Activated T-helper 1 cell treated with Interleukin-2 at 50 U/mL for 16 hours (primary cell): ENCODE data around the gene FBXO5.
"Not testable (repeated sequence)": the region's sequence is repeated elsewhere in the genome, so short reads cannot be mapped to it uniquely, and the experiment has no call there.

ENCODE experiments used
- DNase-seq: peaks from one replicate; pipeline ENCODE4 v3.0.0-alpha.2; 2020; ENCODE audit warnings: low read depth

Gene FBXO5, protein sequence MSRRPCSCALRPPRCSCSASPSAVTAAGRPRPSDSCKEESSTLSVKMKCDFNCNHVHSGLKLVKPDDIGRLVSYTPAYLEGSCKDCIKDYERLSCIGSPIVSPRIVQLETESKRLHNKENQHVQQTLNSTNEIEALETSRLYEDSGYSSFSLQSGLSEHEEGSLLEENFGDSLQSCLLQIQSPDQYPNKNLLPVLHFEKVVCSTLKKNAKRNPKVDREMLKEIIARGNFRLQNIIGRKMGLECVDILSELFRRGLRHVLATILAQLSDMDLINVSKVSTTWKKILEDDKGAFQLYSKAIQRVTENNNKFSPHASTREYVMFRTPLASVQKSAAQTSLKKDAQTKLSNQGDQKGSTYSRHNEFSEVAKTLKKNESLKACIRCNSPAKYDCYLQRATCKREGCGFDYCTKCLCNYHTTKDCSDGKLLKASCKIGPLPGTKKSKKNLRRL

DNA sequence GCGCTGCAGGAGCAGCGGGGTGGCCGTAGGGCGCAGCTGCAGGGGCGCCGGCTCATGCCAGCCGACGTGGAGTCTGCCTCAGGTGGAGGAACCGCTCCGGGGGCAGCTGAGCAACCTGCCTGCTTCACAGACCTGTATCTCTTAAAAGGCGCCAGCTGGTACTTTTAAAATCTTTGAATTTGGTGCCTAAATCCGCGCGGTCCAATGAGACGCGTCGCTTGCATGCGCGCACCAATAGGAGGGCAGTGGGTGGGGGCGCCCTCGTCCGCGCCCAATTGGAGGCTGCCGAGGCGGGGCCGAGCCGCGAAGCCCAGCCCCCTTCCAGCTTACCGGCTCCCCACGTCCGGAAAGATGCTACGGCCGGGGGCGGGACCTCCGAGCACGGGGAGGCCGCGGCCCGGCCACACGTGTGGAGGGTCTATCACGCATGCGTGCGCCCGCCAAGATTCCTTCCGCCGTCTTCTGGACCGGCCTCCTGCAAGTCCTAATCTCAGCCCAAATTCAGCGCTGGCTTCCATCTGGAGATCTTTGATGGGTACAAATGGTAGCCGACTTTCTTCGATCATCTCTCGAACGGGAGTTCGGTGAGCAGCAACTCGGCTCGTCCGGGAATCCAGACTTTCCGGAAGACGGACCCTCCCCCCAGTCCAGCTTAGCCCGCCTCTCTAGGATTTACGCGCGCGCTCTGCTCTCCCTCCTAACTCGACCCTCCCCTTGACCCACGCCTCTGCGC lies at the start of gene FBXO5:
Gene FBXO5 (minus strand): TSS at position 138 of the 733 bp plus-strand sequence. CDS start 82 bp downstream, at position 56.
- peak; percentile 96 for DNase-seq

DNA sequence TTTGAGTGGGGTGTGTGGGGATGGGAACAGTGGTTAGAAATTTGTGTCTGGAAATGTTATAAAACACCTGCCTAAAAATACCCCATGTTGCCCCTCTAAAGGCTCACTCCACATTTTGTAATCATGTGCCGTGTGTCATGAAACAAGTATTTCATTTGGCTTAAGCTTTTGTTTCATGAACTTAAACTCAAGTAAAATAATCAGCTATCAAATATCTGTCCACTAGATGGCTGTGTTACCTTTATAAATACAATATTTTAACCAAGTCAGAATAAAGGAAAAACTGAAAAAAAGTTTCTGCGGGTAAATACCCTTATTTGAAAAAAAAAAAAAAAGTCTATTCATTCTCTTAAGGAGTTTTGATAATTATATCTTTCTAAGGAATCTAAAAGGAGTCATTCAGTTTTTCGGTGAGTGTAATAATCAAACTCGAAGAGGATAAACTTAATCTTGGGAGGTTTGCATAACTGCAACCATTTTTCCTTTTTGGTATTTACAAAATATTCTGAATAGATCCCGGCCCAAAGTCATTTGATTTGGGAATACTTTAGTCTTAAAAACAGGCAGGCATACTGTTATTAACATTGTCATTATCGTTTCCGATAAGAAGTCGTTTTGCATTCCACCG lies 49.5 kb upstream of the FBXO5 start:
- no peak for DNase-seq

DNA sequence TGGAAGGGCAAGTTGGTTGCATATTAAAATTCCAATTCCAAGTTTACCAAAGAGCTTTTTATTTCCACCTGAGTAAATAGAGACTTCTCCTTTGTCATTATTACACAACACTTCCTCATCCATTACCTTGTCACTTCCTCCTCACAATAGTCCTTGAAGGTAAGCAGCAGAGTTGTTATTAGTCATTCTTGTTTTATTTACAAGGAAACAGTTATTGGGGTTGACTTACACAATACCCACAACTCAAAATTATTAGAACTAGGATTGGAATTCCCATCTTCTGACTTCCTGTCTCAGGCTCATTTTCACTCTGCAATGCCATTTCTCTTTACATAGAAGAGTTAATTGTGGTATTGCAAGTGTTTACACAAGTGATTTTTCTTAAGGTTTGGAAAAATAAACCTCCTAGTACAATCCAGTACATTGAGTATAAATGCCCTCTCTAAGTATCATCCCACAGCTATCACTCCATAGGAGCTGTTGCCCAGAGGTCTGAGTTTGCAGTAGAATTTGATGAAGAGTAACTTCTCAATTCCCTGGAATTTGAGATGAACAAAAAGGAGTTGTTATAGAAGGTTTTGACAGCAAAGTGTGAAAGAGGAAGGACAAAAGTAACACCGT lies 48.6 kb upstream of the FBXO5 start:
- DNase-seq, result no peak

DNA sequence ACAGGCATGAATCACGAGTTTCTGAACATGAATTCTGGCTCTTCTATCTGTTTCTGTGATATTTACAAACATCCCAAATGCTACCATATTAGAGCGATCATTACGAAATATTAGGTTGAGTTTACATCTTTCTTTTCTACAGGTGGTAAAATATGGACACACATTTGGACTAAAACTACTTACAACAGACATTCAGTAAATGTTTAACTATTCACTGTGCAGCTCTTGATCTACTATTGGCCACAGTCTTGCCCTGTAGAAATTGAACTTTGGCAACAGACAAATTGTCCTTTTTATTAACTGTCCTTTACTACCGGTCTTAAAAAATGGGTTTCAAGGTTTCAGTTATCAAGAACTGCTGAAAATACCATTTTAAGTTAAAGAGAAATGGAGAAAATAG lies 46.1 kb upstream of the FBXO5 start:
- no peak for DNase-seq

DNA sequence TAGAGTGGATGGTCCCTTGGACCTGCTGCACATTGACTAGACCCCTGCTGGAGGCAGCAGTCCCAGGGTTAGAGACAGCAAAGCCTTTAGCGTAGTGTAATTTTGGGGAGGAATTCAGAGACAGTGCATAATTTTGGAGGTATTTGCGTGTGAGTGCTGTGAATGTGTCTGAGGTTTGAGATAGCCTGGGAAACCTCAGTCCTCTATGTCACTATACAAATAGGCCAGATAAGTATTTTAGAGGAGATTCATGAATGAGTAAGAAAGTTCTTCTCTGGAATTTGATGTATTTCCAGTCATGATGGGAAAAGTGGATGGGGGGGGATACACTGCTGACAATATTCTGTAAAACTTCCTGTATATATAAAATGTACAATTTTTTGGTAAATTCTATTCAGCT lies 45.4 kb upstream of the FBXO5 start:
- no peak for DNase-seq

DNA sequence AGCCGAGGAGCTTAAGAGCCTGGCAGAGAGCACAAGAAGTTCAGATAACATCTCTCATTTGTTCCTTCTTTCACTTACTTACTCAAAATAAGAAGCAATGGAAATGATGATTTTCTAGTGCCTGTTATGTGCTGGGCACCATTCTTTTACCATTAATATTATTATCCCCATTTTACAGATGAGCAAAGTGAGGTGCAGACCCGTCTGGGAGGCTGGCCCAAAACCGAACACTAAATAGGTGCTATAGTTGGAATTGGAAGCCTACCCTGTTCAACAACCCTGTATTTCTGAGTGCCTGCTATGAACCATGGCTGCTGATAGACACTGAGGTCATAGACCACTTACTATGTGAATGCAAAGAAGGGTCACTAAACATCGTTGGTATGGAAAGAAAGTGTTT lies 44.6 kb upstream of the FBXO5 start:
- no peak for DNase-seq

DNA sequence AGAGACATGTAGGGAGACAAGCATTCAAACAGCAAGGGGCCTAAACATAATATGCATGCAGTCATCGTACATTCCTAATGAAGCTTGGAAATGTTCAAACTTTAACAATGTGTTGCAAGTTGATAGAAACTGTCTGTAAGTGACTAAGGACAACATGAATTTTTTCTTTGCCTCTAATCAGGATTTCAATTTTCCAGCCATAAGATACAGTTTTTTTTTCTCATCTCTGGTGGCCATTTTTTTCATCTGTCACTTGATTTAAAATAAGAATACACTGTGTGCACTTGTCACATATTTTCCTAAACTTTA lies 41.8 kb upstream of the FBXO5 start:
- no peak for DNase-seq

DNA sequence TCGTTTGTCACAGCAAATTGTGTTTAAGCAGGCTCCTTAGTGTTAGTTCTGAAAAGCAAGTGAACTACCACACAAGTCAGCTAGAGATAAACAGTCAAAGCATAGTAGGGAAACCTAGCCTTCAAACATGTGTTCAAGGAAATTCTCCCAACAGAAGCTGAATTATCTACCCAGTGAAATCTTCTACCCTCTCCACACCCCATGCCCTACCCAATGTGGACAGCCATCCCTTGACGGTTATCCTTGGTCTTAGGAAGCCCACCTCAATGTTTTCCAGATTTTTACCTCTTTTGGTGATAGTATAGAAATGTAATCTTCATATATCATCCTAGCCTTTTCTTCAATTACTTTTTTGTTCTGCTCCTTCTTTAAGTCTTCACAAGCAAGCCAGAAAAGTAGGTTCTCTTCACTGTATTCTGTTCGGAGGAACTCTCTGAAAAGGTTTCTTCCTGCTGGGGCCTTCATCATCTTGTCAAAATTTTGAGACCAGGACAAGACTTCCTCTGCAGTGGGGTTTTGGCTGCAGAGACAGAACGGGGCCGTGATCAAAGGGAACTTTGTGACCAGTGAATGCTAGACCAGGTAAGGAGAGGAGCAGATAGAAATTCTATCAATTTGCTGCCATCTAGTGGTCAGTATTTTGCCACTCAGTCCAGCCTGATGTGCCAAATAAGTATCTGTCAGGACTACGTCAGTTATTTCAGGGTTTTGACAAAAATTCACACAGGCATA lies 41.3 kb upstream of the FBXO5 start:
- no peak for DNase-seq

DNA sequence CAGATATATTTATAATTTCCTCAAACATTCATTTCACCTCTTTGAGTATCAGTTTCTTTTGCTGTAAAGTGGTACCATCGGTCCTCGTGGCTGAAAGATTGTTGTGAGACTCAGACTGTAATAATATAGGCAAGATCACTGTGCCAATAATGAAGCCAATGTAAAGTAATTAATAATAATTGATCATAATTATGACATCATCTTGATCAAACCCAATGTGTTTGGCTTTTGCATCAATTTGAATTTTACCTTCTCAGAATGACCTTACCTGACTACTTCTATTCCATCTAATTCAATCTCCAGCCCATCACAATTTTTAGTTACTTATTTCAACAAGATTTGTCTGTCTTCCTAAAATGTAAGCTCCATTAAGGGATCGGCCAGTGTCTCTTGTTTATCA lies 35.5 kb upstream of the FBXO5 start:
- DNase-seq, result no peak

DNA sequence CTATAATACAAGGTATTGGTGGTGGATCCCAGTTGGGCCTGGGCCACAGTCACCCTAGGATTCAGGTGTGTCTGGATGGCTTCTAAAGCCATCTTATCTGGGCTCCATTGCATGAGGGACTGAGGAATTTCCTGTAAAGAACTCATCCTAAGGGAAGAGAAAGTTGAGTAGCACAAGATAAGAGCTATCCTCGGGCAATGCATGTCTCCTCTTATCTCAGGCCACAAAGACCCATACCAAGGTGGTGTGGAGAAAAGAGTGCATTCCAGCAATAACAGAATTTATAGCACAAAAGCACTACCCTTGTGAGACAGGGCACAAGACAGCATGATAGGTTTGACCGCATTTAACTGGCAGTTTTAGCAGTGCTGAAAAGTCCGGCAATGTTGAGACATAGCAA lies 34.0 kb upstream of the FBXO5 start:
- no peak for DNase-seq

DNA sequence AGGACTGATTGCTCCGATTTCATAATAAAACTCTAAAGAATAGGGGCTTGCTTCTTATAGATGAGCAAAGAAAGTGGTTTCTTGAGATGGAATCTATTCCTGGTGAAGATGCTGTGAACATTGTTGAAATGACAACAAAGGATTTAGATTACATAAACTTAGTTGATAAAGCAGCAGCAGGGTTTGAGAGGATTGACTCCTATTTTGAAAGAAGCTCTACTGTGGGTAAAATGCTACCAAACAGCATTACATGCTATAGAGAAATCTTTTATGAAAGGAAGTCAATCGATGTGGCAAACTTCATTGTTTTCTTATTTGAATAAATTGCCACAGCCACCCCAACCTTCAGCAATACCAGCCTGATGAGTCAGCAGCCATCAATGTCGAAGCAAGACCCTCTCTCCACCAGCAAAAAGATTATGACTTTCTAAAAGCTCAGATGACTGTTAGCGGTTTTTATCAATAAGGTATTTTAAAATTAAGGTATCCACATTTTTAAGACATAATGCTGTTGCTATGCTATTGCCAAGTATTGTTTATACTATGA lies 32.3 kb upstream of the FBXO5 start:
- DNase-seq, result no peak

DNA sequence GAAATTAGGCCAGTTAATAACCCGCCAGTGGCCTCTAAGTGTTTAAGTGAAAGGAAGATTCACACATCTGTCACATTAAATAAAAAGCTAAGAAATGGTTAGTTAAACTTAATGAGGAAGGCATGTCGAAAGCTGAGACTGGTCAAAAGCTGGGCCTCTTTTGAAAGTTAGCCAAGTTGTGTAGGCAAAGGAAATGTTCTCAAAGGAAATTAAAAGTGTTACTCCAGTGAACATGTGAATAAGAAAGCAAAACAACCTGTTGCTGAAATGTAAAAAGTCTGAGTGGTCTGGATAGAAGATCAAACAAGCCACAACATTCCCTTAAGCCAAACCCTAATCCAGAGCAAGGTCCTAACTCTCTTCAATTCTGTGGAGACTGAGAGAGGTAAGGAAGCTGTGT lies 30.6 kb upstream of the FBXO5 start:
- no peak for DNase-seq

DNA sequence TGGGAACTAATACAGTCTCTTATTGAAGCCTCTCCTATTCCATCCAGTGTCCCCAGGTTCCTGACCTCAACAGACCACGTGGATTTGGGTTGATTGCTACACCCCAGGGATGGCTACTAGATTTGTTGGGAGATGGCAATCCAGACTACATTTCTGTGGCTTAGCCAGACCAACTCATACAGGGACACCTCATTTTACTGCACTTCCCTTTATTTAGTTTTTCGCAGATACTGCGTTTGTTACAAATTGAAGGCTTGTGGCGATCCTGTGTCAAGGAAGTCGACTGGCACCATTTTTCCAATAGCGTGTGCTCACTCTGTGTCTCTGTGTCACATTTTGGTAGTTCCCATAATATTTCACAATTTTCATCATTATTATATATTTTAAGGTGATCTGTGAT lies 30.0 kb upstream of the FBXO5 start:
- DNase-seq, result no peak

DNA sequence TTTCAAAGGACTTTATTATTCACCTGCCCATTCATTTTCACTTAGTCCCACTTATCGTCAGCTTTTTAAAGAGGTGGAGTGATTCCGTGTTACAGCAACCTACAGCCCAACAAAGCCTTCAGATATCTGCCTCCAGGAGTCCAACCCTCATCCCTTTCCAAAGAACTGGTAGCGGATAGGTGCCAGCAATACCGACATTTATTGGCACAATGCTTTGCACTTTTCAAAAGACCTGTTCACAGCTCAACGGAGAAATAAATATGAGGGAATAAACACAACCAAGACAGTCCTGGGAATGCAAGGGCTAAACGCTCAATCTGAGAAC lies 20.5 kb upstream of the FBXO5 start:
- no peak for DNase-seq

DNA sequence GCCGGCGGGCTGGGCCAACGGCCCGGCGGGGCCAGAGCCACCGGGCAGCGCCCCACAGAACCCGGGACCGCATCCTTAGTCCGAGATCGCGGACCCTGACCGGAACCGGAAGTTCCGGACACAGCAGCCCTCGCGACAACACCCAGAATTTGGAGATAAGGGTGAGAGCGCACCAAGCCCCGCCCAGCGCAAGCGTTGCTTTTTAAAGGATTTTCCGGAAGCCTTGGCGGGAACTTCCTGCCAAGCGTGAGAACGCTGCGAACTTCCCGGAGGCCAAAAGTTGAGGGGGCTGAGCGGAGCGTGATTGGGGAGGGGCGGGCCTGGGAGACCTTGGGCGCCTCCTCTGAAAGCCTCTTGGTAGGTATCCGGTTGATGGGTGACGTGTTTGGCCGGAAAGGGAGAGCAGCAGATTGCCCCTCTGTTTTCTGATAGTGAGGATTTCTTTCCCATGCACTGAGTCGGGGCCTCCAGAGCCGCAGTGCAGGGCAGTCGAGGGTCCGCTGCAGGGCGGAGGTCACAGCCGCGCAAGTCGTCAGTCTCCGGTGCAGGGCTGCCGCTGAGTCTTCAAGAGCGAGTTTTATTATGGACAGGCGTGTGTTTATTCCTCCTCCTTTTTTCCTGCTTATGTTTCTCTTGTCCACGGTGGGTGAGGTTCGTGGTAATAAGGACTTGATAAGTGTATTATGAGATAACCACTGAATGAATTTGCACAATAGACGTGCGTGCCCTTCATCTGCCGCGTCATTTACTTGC lies 19.9 kb upstream of the FBXO5 start, which contains the start of gene MTRF1L:
Gene MTRF1L (minus strand): TSS at position 97 of the 753 bp plus-strand sequence. CDS start 24 bp downstream, at position 73.
- DNase-seq, result peak; percentile 69

DNA sequence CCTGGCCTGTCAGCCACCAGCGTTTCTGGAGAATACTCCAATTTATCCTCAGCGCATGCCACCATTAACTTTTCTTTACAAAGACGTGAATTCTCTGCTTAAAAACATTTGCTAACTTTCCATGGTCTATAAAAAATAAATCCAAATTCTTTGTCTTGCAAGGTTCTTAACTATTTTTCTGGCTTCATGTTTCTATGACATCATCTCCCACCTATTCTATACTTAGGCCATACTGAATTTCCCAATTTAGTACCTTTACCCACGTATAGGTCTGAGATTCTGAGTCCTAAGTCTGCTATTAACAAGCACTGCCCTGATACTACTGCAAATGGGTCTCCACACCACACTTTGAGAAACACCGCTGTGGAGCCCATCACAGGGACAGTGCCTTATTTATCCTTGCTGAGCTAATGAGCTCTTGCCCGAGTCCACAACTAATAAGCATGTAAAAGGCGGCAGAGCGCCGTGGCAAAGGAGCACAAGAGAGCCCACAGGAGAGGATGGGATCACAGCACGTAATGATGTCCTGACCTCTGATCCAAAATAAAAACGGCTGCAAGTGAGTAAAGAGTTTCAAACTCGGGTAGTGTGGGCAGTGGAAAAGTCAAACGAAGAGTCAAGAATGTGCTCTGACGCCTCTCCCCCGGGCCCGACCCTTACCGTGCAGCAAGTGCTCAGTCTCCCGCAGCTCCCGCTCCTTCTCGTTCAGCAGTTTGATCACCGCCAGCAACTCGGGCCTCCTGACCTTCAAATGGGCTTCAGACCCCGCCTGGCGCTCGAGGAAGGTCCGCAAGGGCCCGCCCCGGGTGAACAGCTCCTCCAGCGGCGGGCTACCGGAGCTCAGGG lies 19.1 kb upstream of the FBXO5 start:
- no peak for DNase-seq

DNA sequence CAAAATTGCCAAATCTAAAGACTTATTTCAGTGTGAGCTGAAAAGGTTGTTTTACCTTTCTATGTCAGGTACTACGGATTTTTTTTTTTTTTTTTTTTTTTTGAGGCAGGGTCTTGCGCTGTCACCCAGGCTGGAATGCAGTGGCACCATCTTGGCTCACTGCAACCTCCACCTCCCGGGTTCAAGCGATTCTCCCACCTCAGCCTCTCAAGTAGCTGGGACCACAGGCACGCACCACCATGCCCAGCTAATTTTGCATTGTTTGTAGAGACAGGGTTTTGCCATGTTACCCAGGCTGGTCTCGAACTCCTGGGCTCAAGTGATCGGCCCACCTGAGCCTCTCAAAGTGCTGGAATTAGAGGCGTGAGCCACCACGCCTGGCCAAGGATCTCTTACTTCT lies 17.9 kb upstream of the FBXO5 start:
- not testable (repeated sequence) for DNase-seq

DNA sequence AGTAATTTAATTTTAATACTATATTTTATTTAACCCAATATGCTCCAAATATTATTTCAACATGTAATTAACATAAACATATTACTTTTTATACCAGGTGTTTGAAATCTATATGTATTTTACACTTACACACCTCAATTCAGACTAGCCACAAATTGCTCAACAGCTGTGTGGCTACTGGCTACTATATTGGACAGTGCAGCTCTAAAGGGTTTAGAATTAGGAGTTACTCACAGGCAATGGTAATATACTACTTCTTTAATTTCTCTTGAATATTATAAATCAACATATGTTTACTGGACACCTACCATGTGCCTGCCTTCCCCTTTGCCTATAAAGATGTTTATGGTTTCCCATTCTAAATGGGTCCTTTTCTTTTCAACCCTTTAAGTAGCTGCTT lies 17.4 kb upstream of the FBXO5 start:
- DNase-seq, result no peak

DNA sequence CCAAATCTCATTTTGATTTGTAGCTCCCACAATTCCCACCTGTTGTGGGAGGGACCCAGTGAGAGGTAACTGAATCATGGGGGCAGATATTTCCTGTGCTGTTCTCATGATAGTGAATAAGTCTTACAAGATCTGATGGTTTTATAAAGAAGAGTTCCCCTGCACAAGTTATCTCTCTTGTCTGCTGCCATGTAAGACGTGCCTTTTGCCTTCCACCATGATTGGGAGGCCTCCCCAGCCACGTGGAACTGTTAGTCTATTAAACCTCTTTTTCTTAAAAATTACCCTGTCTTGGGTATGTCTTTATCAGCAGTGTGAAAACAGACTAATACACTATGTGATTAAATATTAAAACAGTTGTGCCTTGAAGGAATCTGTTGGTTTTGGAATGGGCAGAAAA lies 16.7 kb upstream of the FBXO5 start:
- not testable (repeated sequence) for DNase-seq

DNA sequence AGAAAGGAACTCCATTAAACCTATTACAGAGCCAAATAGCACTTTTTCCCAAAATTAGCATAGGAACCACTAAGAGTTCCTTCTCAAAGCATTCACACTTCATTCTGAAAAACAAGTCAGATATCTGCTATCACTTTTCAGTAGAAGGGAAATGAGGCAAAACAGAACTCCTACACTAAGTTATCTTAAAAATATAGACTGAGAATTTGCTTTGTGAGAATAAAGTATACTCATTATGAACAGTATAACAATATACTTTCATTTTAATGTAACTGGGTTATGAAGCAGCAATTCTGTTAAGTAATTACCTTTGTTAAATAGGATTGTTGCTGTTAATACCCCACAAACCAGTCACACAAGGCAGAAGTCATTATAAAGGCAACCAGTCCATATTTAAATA lies 11.0 kb upstream of the FBXO5 start:
- no peak for DNase-seq
